ENCODE data around the gene ATP6V0A1.

ATP6V0A1 gene

GRCh38 chr17:42521666-42522262 lies 63.1 kb downstream of the ATP6V0A1 start:
- no peak for DNase-seq (ENCODE audit: low read depth in 1 of 2, low spot score in 1 of 2)
- no peak overlapping the region for H3K27ac ChIP-seq (replicated peaks)
- H3K4me3 ChIP-seq (replicated peaks; ENCODE audit: insufficient read depth, low read length), result no peak overlapping the region
- TF ChIP-seq GABPA (IDR thresholded peaks at IDR 0.05; ENCODE audit: low read depth) (no peak), CTCF (IDR thresholded peaks at IDR 0.05; ENCODE audit: insufficient read depth, low read length) (no peak), POLR2AphosphoS5 (IDR thresholded peaks at IDR 0.05; ENCODE audit: low read depth) (no peak), REST (IDR thresholded peaks at IDR 0.05; ENCODE audit: insufficient replicate concordance, low read depth) (no peak), SPI1 (IDR thresholded peaks at IDR 0.05; ENCODE audit: borderline replicate concordance, low read depth) (no peak)
- H3K27me3 ChIP-seq (ENCODE audit: insufficient read depth, poor library complexity, severe bottlenecking), result no peaks in the 10 kb centered on the region

- Histone ChIP-seq H3K27me3 (ENCODE audit: insufficient read depth, poor library complexity, severe bottlenecking) (no peaks in the 10 kb centered on the region), H3K4me3 (replicated peaks; ENCODE audit: insufficient read depth, low read length) (no peak overlapping the region), H3K27ac (replicated peaks) (no peak overlapping the region)
- TF ChIP-seq CTCF (IDR thresholded peaks at IDR 0.05; ENCODE audit: insufficient read depth, low read length) (no peak), SPI1 (IDR thresholded peaks at IDR 0.05; ENCODE audit: borderline replicate concordance, low read depth) (no peak), GABPA (IDR thresholded peaks at IDR 0.05; ENCODE audit: low read depth) (no peak), POLR2AphosphoS5 (IDR thresholded peaks at IDR 0.05; ENCODE audit: low read depth) (no peak), REST (IDR thresholded peaks at IDR 0.05; ENCODE audit: insufficient replicate concordance, low read depth) (no peak)
- DNase-seq (ENCODE audit: low read depth in 1 of 2, low spot score in 1 of 2), result no peak
Measured at GRCh38 chr17:42522263-42522790, 63.6 kb downstream of the ATP6V0A1 start.

GRCh38 chr17:42522798-42523278 lies 64.2 kb downstream of the ATP6V0A1 start:
- Histone ChIP-seq H3K4me3 (replicated peaks; ENCODE audit: insufficient read depth, low read length) (no peak overlapping the region), H3K27ac (replicated peaks) (no peak overlapping the region), H3K27me3 (ENCODE audit: insufficient read depth, poor library complexity, severe bottlenecking) (no peaks in the 10 kb centered on the region)
- DNase-seq (ENCODE audit: low read depth in 1 of 2, low spot score in 1 of 2), result no peak
- TF ChIP-seq GABPA (IDR thresholded peaks at IDR 0.05; ENCODE audit: low read depth) (no peak), CTCF (IDR thresholded peaks at IDR 0.05; ENCODE audit: insufficient read depth, low read length) (no peak), REST (IDR thresholded peaks at IDR 0.05; ENCODE audit: insufficient replicate concordance, low read depth) (no peak)
